NCI-H1694 treated with DMSO at 0.1 percent for 48 hours (cell line): ENCODE measurements around the gene TRMU.

ENCODE experiments used
- DNase-seq: peaks from one replicate; lab custom pipeline; 2025; lab: John Stamatoyannopoulos, UW

TRMU gene

DNA sequence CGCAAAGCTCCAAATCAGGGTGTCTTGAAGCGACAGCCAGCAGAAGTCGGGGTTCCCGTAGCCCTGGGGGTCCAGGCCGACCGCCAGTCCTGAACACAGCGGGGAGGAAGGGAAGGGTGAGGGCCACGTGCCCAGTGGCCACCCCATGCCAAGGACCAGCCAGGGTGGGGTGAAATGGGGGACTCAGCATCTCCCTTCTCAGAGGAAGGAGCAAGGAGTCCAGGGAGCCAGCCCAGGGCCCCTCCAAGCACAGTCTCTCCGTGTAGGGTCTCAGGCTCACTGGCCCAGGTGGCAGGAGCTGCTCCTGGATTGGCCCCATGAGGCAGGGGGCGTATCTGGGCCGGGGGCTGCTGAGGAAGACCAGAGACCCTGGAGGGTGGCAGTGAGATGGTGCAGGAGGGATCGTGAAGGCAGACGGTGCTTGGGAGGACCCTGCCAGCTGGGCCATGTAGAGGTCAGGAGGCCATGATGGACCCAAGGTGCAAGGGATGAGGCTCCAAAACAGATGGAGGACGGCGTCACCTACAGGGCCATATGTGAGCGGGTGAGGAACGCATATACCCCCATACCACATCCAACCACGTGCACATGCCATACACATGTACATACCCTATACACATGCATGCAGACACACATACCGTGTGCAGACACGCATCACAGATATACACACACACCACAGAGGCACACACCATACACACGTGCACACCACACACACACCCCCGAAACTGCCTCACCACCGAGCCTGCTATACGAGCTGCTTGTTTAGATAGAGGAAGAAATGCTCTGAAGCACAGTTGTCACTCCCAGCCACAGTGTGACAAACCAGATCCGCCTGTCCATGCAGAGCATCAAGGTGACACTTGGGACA is 34.4 kb downstream of the TRMU start:
- no peak for DNase-seq

DNA sequence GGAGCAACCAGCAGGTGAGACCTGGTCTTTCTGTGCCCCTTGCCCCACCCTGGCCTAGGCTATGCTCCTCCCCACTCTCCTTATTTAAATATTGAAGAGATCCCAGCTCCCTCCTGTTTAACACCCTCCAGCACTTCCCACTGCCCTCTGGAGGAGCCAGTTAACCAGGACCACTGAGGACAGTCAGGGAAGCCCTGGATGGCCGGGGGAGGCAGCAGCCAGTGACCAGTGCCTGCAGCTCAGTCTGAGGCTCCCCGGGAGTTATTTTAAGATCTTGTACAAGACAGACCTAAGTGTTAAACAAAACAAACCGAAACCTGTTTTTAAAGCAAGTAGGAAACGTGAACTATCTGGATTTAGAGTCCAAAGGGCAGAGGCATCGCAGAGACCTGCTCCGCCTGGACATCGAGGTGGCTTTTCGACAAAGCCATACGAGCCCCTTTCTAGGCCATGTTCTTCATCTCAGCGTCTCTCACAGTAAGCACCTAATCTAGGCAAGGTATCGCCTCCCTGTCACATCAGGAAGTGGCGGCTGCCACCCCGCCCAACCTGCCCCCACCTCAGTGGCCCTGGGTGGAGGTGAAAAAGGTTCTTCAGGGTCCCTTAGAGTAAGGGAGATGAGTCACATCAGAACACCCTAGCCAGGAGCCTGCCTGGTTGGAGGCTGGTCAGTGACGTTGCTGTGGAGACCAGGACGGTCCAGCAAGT is 35.2 kb downstream of the TRMU start:
- DNase-seq: no peak

GRCh38 chr22:46371623-46372226 is 36.2 kb downstream of the TRMU start:
- no peak for DNase-seq

DNA sequence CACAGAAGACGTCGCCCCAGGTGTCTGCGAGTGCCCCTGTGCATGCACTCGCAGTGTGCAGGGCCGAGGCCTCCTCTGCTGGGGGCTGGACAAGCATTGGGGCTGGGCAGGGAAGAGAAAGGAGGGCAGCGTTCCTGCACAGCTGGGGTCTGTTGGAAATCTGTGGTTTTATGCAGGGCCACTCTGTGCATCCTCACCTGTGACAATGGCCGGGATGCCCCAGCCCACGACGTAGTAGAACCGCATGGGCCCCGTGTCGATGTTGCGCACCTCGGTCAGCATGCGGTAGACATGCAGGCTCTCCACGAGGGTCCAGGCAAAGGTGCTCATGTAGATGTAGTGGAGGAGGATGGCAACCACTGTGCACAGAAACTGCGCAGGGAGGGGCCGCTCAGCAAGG is 37.2 kb downstream of the TRMU start:
- no peak for DNase-seq

GRCh38 chr22:46373159-46373558 is 37.6 kb downstream of the TRMU start:
- no peak for DNase-seq

GRCh38 chr22:46373921-46374662 is 38.6 kb downstream of the TRMU start:
- DNase-seq: no peak

DNA sequence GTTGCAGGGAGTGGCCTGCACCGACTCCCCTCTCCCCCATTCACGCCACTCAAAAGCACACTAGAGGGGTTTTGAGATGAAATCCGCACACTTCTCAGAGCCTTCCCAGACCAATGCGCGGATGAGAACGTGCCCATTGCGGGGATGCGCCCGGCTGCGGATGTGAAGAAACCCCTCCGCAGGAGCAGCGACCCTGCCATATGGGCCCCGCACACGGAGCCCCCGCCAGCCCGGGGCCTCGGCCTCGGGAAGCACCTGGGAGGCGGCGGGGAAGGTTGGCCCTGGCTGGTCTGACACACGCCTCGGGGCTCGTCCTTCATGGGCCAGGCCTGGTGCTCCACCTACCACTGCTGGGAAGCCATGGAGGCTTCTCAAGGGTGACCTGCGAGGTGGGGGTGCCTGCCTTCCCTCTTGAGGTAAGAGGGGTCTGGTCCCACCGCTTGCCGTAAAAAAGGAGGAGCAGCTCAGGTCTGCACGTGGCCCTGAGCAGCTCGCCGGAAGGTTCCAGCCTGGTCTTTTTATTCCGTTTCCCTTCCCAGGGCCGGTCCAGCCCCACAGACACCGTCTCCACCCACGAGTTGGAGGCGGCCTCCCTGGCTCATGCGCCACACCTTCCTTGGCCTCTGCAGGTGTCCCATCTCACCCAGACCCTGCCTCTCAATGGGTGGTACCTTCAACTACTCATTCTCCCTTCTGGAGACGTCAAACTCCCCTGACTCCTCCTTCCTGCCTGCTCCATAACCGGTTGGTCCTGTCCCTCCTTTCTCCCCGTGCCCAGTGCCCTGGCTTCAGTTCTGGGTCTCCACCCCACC is 39.4 kb downstream of the TRMU start:
- DNase-seq: no peak

GRCh38 chr22:46376111-46376510 is 40.6 kb downstream of the TRMU start:
- no peak for DNase-seq

DNA sequence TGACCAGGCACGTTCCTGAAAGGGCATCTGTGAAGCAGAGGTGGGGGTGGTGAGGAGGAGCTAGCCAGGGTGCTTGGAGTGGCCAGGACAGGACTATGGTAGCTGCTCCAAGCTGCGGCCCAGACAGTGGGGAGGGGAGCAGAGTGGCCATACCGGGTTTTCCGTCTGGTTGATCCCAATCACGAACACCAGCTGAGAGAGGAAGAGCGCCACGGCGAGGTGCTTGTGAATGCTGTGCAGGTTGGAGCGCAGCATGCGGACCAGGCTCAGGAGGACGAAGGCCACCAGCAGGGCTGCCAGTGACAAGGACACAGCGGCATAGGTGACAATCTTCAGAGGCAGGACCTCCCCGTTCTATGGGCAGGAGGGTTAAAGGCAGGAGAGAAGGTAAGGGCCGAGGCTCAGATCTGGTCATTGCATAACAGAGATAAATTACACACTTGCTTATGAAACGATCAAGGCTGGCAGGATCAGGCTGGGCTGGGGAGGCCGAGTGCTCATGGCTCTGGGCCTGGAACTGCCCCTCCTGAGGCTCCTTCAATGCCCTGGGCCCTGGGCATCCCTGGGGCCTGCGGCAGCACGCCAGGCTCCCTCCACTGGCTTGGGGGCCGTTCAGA is 41.5 kb downstream of the TRMU start:
- DNase-seq: no peak

DNA sequence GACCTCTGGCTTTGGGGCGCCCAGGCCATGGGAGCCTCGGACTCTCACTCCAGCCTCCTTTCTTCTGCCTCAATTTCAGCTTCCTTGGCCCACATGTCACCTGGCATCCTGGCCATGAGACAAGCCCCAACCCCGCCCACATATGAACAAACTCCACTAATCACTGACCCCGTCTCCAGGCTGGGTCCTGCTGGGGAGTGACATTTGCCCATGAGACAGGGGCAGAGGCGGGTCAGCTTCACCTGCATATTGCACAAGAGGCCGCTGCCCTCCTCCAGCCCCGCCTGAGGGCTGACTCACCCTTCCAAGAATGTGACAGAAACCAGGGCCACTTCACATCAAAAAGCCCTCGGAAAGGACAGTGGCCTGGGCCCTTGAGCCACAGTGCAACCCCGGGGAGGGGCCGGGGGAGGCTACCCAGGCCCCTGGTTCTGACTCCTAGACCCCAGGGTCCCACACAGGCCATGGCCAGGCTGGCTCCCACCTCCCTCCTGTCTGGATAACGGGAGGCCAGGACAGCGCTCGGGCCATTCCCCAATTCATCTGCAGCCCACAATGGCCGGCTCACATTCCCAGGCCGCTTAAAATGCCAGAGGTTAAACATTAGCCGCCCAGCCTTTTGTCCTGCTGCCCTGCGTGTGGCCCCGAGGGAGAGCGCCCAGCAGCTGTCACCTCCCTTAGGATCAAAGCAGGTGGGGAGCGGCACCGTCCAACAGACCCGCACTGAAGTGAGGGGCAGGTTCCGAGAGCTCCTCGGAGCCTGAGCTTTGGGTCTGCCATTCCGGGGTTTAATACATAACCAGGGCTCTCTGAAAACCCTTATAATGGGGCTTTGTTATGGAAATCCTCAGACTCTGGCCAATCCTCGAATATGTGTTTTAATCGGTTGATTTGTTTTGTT is 42.3 kb downstream of the TRMU start:
- no peak for DNase-seq

GRCh38 chr22:46378426-46379065 is 43.0 kb downstream of the TRMU start:
- DNase-seq: no peak

GRCh38 chr22:46379066-46379930 is 43.8 kb downstream of the TRMU start:
- DNase-seq: no peak

DNA sequence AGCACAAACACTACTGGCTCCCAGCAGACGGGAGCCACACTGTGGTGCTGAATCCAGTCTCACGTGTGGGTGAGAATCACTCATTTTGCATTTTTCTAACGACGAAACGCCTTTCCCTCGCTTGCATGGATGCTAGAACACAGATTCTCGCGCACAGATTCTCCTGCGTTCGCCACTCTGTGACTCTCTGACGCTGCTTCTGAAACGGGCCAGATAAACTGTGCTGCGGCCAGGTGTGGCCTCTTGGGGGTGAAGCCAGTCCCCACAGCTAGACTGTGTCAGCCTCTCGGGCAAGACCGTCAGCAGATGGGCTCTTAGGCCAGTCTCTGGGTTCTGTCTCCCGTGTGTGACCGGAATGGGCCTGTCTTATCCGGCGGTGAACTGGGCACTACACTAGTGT is 44.6 kb downstream of the TRMU start:
- DNase-seq: no peak

GRCh38 chr22:46380581-46380980 is 45.1 kb downstream of the TRMU start:
- no peak for DNase-seq

DNA sequence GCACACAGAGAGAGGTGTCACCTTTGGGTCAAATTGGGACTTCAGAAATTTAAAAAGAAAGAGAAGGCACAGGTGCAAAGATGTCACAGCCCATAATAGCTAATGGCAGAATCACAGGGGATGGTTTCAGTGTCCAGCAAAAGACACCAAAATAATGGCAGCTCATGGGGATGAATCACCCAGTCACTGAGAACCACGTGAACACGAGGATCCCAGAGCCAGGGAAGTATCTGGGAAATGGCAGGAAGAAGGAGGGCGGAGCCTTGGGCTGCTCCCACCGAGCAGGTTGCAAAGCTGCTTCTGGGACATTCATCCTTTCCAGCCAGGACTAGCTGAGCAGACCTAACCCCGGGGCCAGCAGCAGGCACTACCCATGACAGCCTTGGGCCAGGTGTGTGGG is 45.6 kb downstream of the TRMU start:
- DNase-seq: no peak

DNA sequence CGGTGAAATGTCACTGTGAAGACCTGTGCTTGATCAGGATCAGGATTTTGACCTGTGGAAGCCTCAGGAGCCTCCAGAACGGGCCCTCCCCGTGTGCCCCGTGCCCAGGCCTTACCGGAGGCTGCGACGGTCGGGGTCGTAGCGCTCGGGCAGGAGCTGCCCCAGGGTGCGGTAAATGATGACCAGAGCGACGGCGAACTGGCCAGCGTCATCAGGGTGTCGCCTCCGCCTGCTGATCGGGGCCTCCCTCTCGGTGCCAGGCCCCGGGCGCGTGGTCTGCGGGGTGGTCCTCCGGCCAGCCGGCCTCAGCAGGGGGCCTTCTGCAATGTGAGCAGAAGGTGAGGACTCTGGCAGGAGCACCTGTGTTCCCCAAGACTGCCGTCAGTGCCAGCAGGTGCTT is 46.2 kb downstream of the TRMU start:
- no peak for DNase-seq

DNA sequence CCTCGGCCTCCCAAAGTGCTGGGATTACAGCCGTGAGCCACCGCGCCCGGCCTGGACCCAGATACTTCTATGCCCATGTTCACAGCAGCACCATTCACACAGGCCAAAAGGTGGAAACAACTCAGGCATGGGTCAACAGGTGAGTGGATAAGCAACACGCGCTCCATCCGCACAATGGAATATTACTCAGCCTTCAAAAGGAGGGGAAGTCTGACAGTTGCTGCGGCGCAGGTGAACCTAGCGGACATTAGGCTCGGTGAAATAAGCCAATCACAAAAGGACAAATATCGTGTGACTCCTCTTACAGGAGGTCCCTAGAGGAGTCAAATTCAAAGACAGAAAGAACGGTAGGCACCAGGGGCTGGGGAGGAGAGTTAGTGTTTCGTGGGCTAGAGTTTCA is 47.0 kb downstream of the TRMU start:
- no peak for DNase-seq

DNA sequence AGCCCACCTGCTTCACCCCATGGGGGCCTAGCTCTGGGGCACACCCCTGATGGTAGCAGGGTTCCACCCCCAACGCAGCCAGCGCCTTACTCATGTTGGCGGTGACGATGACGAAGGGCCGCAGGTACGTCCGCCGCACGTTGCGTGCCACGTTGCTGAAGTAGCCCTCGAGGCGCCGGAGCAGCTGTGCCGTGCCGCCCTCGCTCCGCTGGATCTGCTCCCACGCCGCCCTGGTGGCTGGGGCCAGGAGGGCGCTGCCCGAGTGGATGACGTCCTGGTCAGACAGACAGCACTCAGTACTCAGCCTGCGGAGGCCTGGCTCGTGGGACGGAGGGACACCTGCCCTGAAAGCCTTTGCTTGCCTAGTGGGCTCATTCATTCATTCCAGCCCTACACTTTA is 50.8 kb downstream of the TRMU start:
- DNase-seq: no peak

DNA sequence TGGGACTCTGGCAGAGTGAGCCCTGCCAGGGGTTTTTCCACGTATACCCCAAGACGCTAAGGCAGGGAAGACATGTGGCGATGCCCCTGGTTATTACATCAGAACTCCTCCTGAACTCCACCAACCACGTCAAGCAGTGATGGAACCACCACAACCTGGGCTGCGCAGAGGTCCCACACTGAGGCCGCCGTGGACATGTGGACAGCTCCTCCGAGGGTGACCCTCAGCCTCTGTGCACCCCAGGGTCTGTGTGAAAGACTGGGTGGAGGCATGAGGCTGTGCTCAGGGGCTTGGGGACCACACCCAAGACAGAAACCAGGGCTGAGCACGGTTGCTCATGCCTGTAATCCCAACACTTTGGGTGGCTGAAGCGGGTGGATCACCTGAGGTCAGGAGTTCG is 52.2 kb downstream of the TRMU start:
- no peak for DNase-seq
